ENCODE results near the gene DDX3X. TPM values are rescaled to one million over a fixed set of nuclear protein-coding genes. Genes with fewer than 3 reads are reported as not detected.

The DDX3X gene
- total and polyA plus RNA-seq, 4 donors = 48.4 to 216 (median 85.6) TPM

DNA sequence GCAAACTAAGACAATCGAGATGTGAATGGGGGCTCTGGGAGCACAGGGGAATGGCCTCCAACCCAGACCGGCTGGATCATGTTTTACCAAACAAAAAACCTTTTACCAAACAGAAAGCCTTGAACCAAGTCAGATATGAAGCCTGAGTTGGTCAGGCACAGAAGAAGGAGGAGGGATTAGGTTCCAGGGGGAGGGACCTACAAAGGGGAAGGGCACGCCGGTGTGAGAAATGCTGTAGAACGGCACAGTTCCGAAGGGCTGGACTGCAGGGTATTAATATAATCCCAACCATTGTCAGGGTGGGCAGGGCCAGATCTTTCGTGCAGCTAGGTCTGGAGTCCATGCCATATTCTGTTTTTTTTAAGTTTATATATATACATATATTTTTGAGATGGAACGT lies 60.3 kb downstream of the DDX3X start:
- Histone ChIP-seq H3K27ac (ENCODE audit: low read depth in 1 of 2, low read length in 2 of 2) (no peak overlapping the region), H3K4me3 (ENCODE audit: low read depth in 1 of 3, low read length in 3 of 3) (no peak overlapping the region), H3K4me1 (ENCODE audit: control insufficient read depth in 4 of 4, insufficient read depth in 4 of 4, low read length in 3 of 4) (peaks cover 0 to 8% (median 3%) of the 10 kb centered on the region in 4 donors), H3K9me3 (ENCODE audit: control insufficient read depth in 4 of 4, low read length in 3 of 4) (peaks cover 0 to 6% (median 0%) of the 10 kb centered on the region in 4 donors), H3K9ac (ENCODE audit: low read depth in 1 of 2, low read length in 2 of 2) (no peak overlapping the region), H3K27me3 (ENCODE audit: control insufficient read depth in 4 of 4, insufficient read depth in 4 of 4, low read length in 3 of 4) (no peaks in the 10 kb centered on the region), H3K36me3 (ENCODE audit: control insufficient read depth in 4 of 4, insufficient read depth in 3 of 4, low read depth in 1 of 4, low read length in 3 of 4) (no peaks in the 10 kb centered on the region)
- WGBS = 74% methylated on average over 8 of the region's 8 CpGs
- no peak for DNase-seq (ENCODE audit: low spot score)
- no peak for TF ChIP-seq RXRA (IDR thresholded peaks at IDR 0.05)
- TF ChIP-seq HNF4A (conservative IDR thresholded peaks at IDR 0.05) = no peak
- TF ChIP-seq HNF4G (IDR thresholded peaks at IDR 0.05) = no peak
- no peak for TF ChIP-seq NR2F2 (IDR thresholded peaks at IDR 0.05)
- no peak for TF ChIP-seq YY1 (IDR thresholded peaks at IDR 0.05)
- TF ChIP-seq JUND (IDR thresholded peaks at IDR 0.05) = no peak
- TF ChIP-seq EGR1 (IDR thresholded peaks at IDR 0.05; ENCODE audit: low read depth in 2 of 2) = no peak
- no peak for TF ChIP-seq RAD21 (IDR thresholded peaks at IDR 0.05)
- TF ChIP-seq FOXA2 (IDR thresholded peaks at IDR 0.05) = no peak
- TF ChIP-seq, protein P1, sequence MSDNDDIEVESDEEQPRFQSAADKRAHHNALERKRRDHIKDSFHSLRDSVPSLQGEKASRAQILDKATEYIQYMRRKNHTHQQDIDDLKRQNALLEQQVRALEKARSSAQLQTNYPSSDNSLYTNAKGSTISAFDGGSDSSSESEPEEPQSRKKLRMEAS (IDR thresholded peaks at IDR 0.05) = no peak
- no peak for TF ChIP-seq SP1 (IDR thresholded peaks at IDR 0.05)
- TF ChIP-seq TAF1 (conservative IDR thresholded peaks at IDR 0.05) = no peak
- TF ChIP-seq, protein P2, sequence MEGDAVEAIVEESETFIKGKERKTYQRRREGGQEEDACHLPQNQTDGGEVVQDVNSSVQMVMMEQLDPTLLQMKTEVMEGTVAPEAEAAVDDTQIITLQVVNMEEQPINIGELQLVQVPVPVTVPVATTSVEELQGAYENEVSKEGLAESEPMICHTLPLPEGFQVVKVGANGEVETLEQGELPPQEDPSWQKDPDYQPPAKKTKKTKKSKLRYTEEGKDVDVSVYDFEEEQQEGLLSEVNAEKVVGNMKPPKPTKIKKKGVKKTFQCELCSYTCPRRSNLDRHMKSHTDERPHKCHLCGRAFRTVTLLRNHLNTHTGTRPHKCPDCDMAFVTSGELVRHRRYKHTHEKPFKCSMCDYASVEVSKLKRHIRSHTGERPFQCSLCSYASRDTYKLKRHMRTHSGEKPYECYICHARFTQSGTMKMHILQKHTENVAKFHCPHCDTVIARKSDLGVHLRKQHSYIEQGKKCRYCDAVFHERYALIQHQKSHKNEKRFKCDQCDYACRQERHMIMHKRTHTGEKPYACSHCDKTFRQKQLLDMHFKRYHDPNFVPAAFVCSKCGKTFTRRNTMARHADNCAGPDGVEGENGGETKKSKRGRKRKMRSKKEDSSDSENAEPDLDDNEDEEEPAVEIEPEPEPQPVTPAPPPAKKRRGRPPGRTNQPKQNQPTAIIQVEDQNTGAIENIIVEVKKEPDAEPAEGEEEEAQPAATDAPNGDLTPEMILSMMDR (IDR thresholded peaks at IDR 0.05; ENCODE audit: low read depth, low read length, missing input control) = no peak
- no peak for TF ChIP-seq GABPA (IDR thresholded peaks at IDR 0.05 in 1 of 2, conservative IDR thresholded peaks at IDR 0.05 in 1 of 2)
- TF ChIP-seq, protein P3, sequence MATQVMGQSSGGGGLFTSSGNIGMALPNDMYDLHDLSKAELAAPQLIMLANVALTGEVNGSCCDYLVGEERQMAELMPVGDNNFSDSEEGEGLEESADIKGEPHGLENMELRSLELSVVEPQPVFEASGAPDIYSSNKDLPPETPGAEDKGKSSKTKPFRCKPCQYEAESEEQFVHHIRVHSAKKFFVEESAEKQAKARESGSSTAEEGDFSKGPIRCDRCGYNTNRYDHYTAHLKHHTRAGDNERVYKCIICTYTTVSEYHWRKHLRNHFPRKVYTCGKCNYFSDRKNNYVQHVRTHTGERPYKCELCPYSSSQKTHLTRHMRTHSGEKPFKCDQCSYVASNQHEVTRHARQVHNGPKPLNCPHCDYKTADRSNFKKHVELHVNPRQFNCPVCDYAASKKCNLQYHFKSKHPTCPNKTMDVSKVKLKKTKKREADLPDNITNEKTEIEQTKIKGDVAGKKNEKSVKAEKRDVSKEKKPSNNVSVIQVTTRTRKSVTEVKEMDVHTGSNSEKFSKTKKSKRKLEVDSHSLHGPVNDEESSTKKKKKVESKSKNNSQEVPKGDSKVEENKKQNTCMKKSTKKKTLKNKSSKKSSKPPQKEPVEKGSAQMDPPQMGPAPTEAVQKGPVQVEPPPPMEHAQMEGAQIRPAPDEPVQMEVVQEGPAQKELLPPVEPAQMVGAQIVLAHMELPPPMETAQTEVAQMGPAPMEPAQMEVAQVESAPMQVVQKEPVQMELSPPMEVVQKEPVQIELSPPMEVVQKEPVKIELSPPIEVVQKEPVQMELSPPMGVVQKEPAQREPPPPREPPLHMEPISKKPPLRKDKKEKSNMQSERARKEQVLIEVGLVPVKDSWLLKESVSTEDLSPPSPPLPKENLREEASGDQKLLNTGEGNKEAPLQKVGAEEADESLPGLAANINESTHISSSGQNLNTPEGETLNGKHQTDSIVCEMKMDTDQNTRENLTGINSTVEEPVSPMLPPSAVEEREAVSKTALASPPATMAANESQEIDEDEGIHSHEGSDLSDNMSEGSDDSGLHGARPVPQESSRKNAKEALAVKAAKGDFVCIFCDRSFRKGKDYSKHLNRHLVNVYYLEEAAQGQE (IDR thresholded peaks at IDR 0.05) = no peak
- no peak for TF ChIP-seq FOXA1 (IDR thresholded peaks at IDR 0.05)
- TF ChIP-seq, protein P4, sequence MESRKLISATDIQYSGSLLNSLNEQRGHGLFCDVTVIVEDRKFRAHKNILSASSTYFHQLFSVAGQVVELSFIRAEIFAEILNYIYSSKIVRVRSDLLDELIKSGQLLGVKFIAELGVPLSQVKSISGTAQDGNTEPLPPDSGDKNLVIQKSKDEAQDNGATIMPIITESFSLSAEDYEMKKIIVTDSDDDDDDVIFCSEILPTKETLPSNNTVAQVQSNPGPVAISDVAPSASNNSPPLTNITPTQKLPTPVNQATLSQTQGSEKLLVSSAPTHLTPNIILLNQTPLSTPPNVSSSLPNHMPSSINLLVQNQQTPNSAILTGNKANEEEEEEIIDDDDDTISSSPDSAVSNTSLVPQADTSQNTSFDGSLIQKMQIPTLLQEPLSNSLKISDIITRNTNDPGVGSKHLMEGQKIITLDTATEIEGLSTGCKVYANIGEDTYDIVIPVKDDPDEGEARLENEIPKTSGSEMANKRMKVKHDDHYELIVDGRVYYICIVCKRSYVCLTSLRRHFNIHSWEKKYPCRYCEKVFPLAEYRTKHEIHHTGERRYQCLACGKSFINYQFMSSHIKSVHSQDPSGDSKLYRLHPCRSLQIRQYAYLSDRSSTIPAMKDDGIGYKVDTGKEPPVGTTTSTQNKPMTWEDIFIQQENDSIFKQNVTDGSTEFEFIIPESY (IDR thresholded peaks at IDR 0.05) = no peak
- TF ChIP-seq, protein P5, sequence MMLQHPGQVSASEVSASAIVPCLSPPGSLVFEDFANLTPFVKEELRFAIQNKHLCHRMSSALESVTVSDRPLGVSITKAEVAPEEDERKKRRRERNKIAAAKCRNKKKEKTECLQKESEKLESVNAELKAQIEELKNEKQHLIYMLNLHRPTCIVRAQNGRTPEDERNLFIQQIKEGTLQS (IDR thresholded peaks at IDR 0.05) = no peak
